Iris pigment epithelial cell (primary cell): ENCODE results near the gene CPZ.
"Not testable (repeated sequence)": the region's sequence is repeated elsewhere in the genome, so short reads cannot be mapped to it uniquely, and the experiment has no call there.

Experiments
- DNase-seq: peaks from one replicate; pipeline ENCODE4 v3.0.0-alpha.2; 2011; ENCODE audit warnings: low read depth

The CPZ gene

DNA sequence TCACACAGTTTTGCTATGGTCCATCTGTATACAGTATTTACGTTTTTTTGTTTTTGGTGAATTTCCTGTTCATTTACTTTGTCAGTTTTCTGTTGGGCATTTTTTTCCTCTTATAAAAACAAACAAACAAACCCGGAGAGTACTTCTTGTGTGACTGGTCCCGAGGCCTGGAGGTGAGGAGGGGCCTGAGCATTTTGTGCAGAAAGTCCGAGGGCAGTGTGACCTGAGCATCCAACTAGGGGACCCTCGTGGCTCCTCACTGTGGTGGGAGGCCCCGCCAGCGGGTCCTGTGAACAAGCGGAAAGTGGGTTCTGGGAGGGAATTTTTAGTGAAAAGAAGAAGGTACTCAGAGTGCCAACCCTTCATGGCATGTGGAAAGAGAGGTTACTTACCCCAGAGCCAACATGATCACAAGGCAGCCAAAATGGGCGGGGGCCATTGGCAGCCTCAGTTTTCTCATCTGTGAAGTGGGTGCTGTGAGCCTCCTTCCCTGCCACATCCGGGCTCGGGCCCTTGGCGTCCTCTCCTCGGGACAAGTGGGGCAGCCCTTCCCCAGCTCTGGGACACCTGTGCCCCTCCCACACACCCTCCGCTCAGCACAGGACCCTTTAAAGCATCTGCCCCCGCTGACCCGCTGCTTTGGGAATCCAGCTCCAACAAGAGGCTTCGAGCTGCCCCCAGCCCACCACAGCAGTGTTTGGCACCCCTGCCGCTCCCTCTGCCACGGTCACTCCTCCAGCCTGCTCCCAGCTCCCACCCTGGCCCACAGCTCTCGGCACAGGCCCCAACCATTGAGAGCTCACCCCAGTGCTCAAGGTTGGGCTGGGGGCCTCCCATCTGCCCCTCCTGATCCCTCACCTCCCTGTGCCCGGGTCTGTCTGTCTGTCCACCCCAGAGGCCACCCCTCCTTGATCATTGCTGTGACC lies 35.2 kb upstream of the CPZ start:
- no peak for DNase-seq

DNA sequence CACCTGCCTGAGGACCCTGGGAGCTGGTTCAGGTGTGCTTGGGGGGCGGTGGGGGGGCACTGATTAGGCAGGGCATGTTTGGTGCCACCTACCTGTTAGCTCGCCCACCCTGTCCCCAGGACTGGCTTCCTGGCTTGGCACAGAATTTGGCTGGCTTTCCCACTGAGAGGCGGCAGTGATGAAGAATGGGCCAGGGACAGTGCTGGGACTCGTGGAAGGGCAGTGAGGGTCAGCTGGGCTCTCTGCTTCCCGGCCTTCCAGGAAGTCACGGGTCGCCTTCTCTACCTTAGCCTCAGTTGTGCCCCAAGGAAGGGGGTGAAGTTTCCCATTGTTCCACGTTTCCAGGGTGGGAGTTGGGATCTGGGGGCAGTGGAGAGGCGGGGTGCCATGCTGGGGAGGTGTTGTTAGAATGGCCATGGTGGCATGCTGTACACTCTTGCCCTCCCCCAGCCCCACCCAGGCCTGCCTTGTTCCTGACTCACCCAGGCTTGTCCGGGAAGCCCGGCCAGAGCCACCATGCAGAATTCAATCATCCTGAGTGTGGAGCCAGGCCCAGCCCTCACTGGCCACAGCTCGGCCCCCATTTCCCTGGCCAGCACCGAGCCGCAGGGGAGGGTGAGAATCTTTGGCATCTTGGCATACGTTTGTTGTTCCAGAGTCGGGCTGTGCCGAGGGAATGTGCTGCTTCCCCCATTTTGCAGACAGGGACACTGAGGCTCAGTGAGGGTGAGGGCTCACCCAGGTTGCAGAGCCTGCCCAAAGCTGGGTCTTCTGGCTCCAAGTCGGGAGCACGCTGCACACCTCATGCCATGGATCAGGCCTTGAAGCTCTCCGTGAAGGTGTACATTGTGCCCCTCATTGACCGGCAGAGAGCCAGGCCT lies 34.2 kb upstream of the CPZ start:
- DNase-seq, result peak; percentile 35

DNA sequence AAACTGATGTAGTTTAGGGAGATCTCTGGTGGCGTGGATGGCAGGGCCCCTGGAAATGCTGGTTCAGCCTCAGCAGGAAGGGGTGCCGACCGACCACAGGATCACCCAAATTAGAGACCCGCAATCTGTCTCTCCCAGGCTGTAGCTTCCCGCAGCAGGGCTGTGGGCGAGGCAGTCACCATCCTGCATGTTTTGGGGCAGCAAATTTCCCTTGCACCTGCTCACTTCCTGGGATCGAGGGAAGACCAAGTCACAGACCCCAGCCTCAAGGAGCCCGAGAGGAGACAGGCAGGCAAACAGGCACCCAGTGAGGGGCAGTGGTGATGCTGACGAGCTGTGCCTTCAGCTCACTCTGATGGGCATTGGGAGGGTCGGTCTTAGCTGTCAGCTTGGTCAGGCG lies 33.6 kb upstream of the CPZ start:
- DNase-seq, result no peak

DNA sequence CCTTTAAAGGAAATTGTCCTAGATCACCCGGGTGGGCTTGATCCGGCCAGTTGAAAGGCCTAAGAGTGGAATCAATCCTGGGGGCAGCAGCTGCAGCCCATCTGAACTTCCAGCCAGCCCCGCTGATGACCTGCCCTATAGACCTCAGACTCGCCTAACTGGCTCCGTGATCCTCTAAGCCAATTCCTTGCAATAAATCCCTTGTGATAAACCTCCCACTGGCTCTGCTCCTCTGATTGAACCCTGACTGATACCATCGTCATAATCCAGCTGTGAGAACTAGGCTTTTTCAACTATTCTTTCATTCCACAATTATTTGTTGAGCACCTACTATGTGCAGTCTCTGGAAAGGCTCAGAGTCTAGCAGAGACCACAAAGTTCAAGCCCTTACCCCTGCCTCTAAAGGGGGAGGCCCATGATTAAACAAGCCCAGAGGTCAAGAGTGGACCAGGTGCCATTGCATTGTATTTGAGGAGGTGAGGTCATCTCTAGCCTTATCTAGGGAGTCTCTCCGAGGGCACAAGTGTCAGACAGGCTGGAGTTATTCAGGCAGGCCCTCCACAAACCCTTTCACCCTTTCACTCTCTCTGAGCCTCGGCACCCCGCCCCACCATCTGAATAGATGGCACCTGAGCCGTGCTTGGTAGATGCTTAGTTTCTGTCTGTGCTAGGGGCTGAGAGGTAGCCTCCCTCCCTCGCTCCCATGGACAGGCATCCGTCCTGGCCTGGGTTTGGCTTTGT lies 32.9 kb upstream of the CPZ start:
- no peak for DNase-seq

DNA sequence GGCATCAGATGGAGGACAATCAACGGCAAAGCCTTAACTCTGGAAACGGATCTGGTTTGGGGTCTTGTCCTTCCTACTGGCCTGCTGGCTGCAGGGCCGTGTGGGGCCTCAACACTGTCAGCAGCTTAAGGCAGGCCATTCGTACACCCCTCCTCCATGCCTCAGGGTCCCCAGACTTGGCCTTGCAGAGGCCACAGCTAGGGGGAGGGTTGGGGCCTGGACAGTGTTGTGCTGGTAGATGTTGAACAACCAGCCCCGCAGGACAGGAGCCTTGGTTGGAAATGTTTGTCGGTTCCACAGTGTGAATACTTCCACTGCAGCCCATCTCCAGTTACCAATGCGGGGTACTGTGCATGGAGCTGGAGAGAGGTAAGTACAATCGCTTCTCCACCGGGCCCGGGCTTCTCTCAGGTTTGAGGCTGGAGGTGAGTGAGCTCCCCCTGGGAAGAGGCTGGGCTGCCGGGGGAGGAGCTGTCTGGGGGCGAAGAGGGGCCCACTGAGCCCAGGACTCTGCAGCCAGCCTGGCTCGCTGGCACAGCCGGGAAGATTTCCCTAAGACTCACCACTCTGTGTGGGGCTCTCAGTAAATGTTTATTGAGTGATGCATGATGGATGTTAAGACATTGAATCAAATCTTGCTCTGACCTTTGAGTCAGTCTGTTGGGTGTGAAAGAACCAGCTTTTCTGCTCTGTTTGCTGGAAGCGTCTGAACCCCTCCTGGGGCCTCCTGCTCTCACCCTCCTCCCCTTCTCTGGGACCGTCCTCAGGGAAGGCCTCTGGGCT lies 32.1 kb upstream of the CPZ start:
- peak; percentile 36 for DNase-seq

DNA sequence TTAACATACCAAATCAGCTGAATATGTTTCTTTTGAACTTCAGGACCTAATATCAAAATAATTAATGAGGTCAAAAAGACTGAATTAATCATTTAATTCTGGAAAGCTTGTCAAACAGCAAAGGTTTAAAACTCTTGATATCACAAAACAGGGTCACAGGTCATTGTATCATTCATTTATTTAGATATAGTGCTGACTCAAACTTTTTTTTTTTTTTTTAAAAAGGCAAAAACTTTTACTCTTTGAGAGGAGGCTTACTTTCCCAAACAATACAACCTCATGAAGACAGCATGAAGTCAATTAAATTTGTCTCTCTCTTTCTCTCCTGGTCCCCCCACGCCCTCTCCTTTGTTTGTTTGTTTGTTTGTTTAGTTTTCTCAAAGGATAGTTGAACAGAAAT lies 28.0 kb upstream of the CPZ start:
- no peak for DNase-seq

DNA sequence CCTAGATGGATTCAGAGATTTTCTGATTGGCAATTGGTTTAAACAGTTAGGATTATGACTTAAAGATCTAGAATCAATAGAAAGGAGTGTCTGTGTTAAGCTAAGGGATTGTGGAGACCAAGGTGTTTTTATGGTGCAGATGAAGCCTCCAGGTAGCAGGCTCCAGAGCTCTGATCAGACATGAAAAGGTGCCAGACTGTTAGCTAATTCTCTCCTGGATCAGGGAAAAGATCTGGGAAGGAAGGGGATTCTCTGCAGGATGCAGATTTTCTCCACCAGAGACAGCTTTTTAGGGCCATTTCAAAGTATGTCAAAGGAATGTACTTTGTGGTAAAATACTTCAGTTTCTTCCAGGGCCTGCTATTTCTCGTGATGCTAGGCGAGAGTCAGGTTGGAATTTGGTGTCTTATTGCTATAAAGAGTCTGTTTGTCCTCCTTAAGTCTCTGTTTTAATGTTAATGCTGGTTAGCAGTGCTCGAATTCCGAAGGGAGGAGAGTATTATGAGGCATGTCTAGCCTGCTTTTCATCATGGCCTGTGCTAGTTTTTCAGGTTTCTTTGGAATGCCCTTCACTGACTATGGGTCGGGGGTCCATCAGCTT lies 24.4 kb upstream of the CPZ start:
- DNase-seq, result peak; percentile 58

DNA sequence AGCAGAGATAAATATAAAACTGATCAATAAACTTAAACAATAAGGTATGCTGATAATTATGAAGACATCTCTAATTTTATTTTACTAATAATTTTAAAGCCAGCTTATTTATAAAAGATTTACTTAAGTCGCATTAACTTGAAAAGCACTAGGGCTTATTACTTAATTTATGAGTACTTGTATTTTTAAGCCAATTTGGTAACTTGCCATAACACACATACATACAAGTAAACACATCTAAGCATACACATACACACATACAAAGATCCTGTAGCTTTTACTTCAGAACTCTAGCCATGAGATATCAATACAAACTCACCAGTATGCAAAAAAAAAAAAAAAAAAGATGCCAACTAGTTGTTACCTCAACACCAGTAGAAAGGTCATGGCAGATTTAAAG lies 22.4 kb upstream of the CPZ start:
- DNase-seq, result no peak

DNA sequence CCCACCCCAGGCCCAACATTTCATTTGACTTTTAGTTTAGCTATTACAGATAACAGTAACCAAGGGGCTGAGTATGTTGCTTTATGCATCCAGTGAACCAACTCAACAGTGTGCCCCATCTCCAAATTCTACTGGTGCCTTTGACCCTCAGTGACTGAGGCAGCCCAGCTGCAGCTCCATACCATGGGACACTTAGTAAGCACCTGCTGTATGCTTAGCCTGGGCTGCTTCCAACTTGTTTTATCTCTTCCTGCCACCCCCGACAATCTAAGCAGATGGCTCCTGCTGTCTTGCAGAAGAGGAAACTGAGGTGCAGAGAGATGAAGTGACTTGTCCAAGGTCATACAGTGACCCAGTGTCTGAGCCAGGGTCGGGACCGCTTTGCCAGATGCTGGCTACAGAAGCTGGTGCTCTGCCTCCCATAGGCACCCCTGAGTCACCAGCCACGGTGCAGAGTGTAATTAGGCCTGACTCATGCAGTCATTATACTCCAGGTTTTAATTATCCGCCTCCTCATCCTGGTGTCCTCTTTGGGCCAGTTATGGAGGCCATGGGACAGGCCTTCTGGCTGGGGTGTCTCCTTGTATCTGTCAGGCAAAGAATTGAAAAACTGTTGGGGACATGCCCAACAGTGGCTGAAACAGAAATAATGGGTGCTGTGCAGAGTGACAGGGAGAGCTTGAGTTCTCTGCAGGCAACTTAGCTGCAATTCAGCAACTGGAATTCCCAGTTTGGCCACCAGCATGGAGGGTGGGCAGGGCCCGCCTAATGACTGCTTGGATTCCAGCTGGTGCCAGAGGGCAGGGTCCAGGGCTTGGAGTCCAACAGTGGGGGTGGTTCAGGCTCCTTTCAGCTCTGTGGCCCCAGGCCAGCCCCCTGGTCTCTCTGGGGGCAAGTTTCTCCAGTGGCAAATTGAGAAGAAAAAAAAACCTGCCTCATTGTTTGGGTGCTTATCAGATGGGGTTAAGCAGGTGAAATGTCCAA lies 20.6 kb upstream of the CPZ start:
- DNase-seq, result no peak

DNA sequence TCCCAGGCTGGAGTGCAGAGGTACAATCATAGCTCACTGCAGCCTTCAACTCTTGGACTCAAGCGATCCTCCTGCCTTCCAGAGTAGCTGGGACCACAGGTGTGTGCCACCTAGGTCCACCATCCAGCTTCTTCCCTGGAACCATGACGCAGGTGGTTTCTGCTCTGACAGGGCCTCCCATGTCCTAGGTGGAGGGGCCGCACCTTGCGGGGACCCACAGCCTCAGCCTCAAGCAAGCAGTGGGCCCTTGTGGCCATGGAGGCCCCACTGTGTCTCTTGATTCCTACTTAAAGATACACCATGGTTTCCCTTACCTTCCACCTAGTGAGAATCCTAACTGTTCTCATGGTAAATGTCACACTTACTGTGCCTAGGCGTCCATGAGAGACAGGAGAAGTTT lies 19.3 kb upstream of the CPZ start:
- DNase-seq, result no peak

DNA sequence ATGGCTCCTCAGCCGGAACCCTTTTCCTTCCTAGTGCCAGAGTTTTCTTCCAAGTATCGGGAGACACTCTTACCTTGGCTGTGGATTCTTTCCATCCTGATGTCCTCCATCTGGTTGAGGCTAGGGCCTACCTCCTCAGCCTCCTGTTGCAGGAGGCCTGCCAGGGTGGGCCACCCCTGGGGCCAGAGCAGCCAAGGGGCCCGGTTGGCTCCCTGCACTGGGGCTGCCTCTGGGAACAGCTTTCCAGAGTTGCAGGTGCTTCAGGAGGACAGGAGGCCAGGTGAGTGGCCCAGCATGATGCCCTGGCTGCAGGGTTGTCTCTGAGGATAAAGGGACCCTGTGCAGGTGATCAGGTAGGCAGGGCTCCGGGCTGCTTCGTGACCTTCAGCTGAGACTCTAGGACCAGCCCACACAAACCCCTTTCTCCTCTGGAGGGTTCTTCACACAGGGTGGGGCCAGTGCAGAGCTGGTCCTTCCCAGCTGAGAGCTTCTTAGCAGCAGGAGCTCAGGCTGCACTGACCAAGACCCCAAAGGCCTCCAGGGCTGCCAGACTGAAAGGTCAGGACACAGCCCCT lies 17.7 kb upstream of the CPZ start:
- no peak for DNase-seq

DNA sequence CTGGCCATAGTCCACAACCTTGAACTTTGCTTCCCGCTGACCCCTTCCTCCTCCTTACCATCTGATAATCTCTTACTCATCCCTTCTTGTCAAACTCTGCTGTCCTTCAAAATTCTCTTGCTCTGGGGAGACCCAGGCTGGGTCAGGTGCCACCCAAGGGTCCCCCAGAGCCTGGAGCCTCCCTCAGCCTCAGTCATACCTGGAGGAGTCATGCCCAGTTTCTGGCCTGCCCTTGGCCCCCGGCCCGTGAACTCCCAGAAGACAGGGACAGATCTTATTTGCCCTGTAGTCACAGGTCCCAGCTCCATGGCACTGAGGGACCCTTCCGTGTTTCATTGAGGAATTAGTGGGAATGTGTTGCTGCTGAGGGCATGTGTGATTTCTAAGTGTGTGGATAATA lies 17.1 kb upstream of the CPZ start:
- DNase-seq, result no peak

DNA sequence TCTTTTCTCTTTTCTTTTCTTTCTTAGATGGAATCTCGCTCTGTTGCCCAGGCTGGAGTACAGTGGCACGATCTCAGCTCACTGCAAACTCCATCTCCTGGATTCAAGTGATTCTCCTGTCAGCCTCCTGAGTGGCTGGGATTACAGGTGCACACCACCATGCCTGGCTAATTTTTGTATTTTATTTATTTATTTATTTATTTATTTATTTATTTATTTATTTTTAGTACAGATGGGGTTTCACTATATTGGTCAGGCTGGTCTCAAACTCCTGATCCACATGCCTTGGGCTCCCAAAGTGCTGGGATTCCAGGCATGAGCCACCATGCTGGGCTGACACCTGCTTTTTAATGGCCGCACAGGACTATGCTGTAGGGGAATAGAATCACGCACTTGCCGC lies 16.0 kb upstream of the CPZ start:
- not testable (repeated sequence) for DNase-seq

DNA sequence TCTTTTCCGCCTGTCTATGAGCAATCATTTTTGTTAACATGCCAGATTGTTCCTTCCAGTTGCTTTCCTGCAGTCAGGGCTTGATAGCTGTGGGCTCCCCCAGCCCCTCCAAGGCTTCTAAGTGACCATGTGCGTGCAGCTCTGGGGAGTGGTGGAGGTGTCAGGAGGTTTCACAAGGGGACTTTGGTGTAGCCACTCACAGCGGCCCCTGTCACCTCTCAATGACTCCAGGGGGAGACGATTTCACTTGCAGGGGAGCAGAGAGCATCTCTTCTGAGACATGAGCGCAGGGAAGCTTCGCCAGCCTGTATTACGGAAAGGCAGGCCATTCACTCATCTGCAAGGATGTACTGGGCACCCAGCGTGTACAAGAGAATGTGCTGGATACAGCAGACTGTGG lies 15.5 kb upstream of the CPZ start:
- no peak for DNase-seq

DNA sequence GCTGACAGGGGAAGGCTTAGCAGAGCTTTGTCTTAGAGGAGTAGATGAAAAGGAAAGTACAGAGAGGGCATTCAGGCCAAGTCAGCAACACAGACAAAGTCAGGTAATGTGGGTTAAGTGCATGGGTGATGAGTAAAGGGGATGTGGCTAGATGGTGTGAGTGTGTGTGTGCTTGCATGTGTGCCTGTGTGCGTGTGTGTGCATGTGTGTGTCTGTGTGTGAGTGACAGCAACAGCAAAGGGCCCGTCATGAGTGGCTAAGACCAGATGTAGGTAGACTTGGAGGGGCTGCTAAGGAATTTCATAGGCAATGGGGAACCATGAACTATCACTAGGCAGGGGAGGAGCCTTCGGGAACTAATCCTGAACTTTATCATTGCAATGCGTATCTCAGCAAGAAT lies 14.6 kb upstream of the CPZ start:
- DNase-seq, result no peak

DNA sequence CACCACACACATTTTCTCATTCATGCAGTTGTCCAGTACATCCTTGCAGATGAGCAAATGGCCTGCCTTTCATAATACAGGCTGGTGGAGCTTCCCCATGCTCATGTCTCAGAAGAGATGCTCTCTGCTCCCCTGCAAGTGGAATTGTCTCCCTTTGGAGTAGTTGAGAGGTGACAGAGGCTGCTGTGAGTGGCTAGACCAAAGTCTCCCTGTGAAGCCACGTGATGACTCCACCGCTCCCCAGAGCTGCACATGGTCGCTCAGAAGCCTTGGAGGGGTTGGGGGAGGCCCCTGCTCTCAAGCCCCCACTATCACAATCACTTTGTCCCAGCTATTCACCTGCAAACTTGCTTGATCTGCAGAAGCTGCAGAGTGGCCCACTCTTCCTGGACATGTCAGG lies 13.8 kb upstream of the CPZ start:
- DNase-seq, result no peak

DNA sequence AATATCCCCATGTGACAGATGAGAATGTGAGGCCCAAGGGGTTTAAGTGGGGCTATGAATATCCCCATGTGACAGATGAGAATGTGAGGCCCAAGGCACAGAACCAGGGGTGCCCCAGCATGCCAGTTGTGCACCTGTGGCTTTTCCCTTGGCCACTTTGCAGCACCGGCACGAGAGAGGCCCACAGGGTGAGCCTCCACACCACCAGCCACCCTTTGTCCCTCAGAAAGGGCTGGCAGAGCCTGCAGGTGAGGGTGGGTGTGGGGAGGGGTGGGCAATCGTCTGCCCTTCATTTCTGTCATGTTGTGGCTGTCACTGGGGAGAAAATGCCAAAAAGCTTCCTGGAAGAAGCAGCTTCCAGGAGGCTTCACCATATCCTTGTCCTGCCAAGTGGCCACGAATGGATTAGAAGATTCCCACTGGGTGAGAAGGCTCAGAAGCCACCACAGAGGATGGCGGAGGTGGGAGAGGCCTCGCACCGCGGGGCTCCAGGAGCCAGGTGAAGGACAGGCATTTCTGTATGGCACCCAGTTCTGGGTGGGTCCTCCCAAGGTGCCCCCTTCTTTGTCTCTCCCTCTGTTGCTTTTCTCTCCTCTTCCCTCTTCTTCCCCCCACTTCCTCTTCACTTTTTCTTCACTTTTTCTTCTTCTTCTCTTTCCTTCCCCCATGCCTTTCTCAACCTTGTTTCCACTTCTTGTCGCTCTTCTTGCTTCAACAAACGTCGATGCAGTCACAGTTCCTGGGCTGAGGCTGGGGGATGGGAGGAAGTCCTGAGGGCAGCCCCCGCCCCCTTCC lies 12.8 kb upstream of the CPZ start:
- no peak for DNase-seq

DNA sequence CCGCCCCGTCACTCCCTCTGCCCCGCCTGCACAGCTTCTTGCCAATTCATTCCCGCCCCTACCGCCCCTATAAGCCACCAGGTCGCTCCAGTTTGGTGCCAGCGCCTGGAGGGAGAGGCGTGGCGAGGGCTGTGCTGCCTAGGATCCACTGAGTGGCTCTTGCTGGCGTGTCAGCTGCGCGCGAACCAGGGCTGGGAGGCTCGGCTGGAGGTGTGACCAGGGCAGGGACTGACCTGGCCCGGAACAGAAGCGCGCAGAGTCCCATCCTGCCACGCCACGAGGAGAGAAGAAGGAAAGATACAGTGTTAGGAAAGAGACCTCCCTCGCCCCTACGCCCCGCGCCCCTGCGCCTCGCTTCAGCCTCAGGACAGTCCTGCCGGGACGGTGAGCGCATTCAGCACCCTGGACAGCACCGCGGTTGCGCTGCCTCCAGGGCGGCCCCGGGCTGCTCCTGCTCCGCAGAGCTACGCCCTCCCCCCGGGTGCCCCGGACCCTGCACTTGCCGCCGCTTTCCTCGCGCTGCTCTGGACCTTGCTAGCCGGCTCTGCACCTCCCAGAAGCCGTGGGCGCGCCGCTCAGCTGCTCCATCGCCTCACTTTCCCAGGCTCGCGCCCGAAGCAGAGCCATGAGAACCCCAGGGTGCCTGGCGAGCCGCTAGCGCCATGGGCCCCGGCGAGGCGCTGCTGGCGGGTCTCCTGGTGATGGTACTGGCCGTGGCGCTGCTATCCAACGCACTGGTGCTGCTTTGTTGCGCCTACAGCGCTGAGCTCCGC lies 12.1 kb upstream of the CPZ start, which contains the start of gene GPR78:
Gene GPR78 (plus strand): TSS at position 72 of the 773 bp plus-strand sequence. CDS start 591 bp downstream, at position 663.
- DNase-seq, result peak; percentile 50
